H9 (cell line): Measurements from ENCODE around the gene CIDEC. TPM values are rescaled to one million over a fixed set of nuclear protein-coding genes. Genes with fewer than 3 reads are reported as not detected.

Experiments used
- DNase-seq: peaks from one replicate; pipeline ENCODE4 v3.0.0-alpha.2; 2017
- H2AFZ ChIP-seq: one replicate; pipeline ENCODE4 v1.6.1; 2013; ENCODE audit warnings: mild to moderate bottlenecking, low read length, control low read depth, moderate library complexity
- H2AK5ac ChIP-seq: 2 replicates; pipeline ENCODE4 v1.6.1; 2013; ENCODE audit warnings: low read length, control low read depth, mixed read lengths; ENCODE audit not compliant: insufficient read length
- H2BK120ac ChIP-seq: one replicate; pipeline ENCODE4 v1.6.1; 2013; ENCODE audit warnings: low read depth, mild to moderate bottlenecking, low read length, control low read depth, inconsistent platforms; ENCODE audit not compliant: poor library complexity, severe bottlenecking
- H2BK12ac ChIP-seq: 2 replicates; pipeline ENCODE4 v1.6.1; 2013; ENCODE audit warnings: low read length, control low read depth, mixed read lengths, low read depth; ENCODE audit not compliant: insufficient read length
- H2BK15ac ChIP-seq: 2 replicates; pipeline ENCODE4 v1.6.1; 2013; ENCODE audit warnings: low read depth, low read length, control low read depth
- H2BK20ac ChIP-seq: one replicate; pipeline ENCODE4 v1.6.1; 2013; ENCODE audit warnings: low read depth, mild to moderate bottlenecking, low read length, control low read depth, inconsistent platforms; ENCODE audit not compliant: poor library complexity, severe bottlenecking
- H2BK5ac ChIP-seq: 2 replicates; pipeline ENCODE4 v1.6.1; 2013; ENCODE audit warnings: low read length, control low read depth, mixed read lengths; ENCODE audit not compliant: insufficient read length
- H3K14ac ChIP-seq: 2 replicates; pipeline ENCODE4 v1.6.1; 2013; ENCODE audit warnings: low read length, control low read depth; ENCODE audit not compliant: insufficient read depth
- H3K18ac ChIP-seq: 2 replicates; pipeline ENCODE4 v1.6.1; 2013; ENCODE audit warnings: low read depth, mild to moderate bottlenecking, mixed read lengths, low read length, control low read depth; ENCODE audit not compliant: insufficient read length
- H3K23ac ChIP-seq: 2 replicates; pipeline ENCODE4 v1.6.1; 2013; ENCODE audit warnings: low read length, control low read depth, mixed read lengths, low read depth; ENCODE audit not compliant: insufficient read length
- H3K23me2 ChIP-seq: 2 replicates; pipeline ENCODE4 v1.6.1; 2013; ENCODE audit warnings: low read depth, mild to moderate bottlenecking, mixed read lengths, low read length, control low read depth; ENCODE audit not compliant: insufficient read length, poor library complexity, severe bottlenecking
- H3K27ac ChIP-seq: 2 replicates; pipeline ENCODE4 v1.5.1; 2013; ENCODE audit warnings: low read length, control low read depth, mixed read lengths, low read depth; ENCODE audit not compliant: insufficient read length
- H3K27me3 ChIP-seq: 2 replicates; pipeline ENCODE4 v1.6.1; 2013; ENCODE audit warnings: low read length, control low read depth, inconsistent platforms; ENCODE audit not compliant: insufficient read depth
- H3K4ac ChIP-seq: 2 replicates; pipeline ENCODE4 v1.6.1; 2013; ENCODE audit warnings: low read depth, mild to moderate bottlenecking, control low read depth, inconsistent platforms, low read length, moderate library complexity
- H3K4me1 ChIP-seq: 2 replicates; pipeline ENCODE4 v1.6.1; 2013; ENCODE audit warnings: low read length, control low read depth, inconsistent platforms; ENCODE audit not compliant: insufficient read depth
- H3K4me2 ChIP-seq: 2 replicates; pipeline ENCODE4 v1.6.1; 2013; ENCODE audit warnings: low read length, control low read depth, mixed read lengths; ENCODE audit not compliant: insufficient read length, insufficient read depth
- H3K56ac ChIP-seq: 2 replicates; pipeline ENCODE4 v1.6.1; 2013; ENCODE audit warnings: low read depth, mild to moderate bottlenecking, mixed read lengths, low read length, control low read depth; ENCODE audit not compliant: insufficient read length
- H3K79me1 ChIP-seq: 2 replicates; pipeline ENCODE4 v1.6.1; 2013; ENCODE audit warnings: low read depth, mild to moderate bottlenecking, moderate library complexity, low read length, control low read depth, inconsistent platforms; ENCODE audit not compliant: insufficient read depth, poor library complexity, severe bottlenecking
- H3K79me2 ChIP-seq: 2 replicates; pipeline ENCODE4 v1.6.1; 2013; ENCODE audit warnings: low read length, control low read depth, inconsistent platforms; ENCODE audit not compliant: insufficient read depth
- H3K9ac ChIP-seq: 2 replicates; pipeline ENCODE4 v1.6.1; 2013; ENCODE audit warnings: low read length, control low read depth, mixed read lengths; ENCODE audit not compliant: insufficient read length; ENCODE audit errors: extremely low read depth
- H3K9me3 ChIP-seq: one replicate; pipeline ENCODE4 v1.6.1; 2013; ENCODE audit warnings: low read depth, low read length, inconsistent platforms; ENCODE audit not compliant: control insufficient read depth
- H3T11ph ChIP-seq: one replicate; pipeline ENCODE4 v1.6.1; 2013; ENCODE audit warnings: mild to moderate bottlenecking, low read length, control low read depth, inconsistent platforms
- H4K20me1 ChIP-seq: one replicate; pipeline ENCODE4 v1.6.1; 2013; ENCODE audit not compliant: control insufficient read depth, insufficient read length, insufficient read depth
- H4K5ac ChIP-seq: 2 replicates; pipeline ENCODE4 v1.6.1; 2013; ENCODE audit warnings: low read depth, mild to moderate bottlenecking, mixed read lengths, low read length, control low read depth; ENCODE audit not compliant: insufficient read length
- H4K8ac ChIP-seq: replicated peaks from 2 replicates; pipeline ENCODE4 v1.6.1; 2013; ENCODE audit warnings: low read length, control low read depth, mixed read lengths, low read depth; ENCODE audit not compliant: insufficient read length
- H4K91ac ChIP-seq: 2 replicates; pipeline ENCODE4 v1.6.1; 2013; ENCODE audit warnings: low read depth, mild to moderate bottlenecking, moderate library complexity, mixed read lengths, low read length, control low read depth; ENCODE audit not compliant: insufficient read length
- H3K27ac Mint-ChIP-seq, 3 experiments: 2 replicates in 2 of 3; 3 replicates in 1 of 3; pipeline ENCODE4 v1.8.0; 2020 to 2021; ENCODE audit warnings: mixed read lengths in 3 of 3, mild to moderate bottlenecking in 1 of 3, moderate library complexity in 1 of 3
- H3K27me3 Mint-ChIP-seq: 2 replicates; pipeline ENCODE4 v1.8.0; 2021; ENCODE audit warnings: low read depth, mild to moderate bottlenecking, moderate library complexity, mixed read lengths
- H3K36me3 Mint-ChIP-seq, 3 experiments: 2 replicates in 2 of 3; 3 replicates in 1 of 3; pipeline ENCODE4 v1.8.0; 2020 to 2021; ENCODE audit warnings: low read depth in 3 of 3, mixed read lengths in 3 of 3; ENCODE audit not compliant: insufficient read depth in 1 of 3
- H3K4me1 Mint-ChIP-seq, 2 experiments: 2 replicates each; pipeline ENCODE4 v1.8.0; 2020; ENCODE audit warnings: mixed read lengths in 2 of 2
- H3K4me3 Mint-ChIP-seq, 2 experiments: 2 replicates in 1 of 2; 3 replicates in 1 of 2; pipeline ENCODE4 v1.8.0; 2020 to 2021; ENCODE audit warnings: mild to moderate bottlenecking in 2 of 2, mixed read lengths in 2 of 2, moderate library complexity in 1 of 2
- H3K9me3 Mint-ChIP-seq, 2 experiments: 2 replicates in 1 of 2; 3 replicates in 1 of 2; pipeline ENCODE4 v1.8.0; 2020; ENCODE audit warnings: mild to moderate bottlenecking in 2 of 2, mixed read lengths in 2 of 2, moderate library complexity in 1 of 2
- whole genome bisulfite sequencing: extraction: QIAGEN DNeasy Blood & Tissue Kit; methylation state at CpG from one replicate; pipeline ENCODE4 v1.1.7; 2013; ENCODE audit warnings: missing lambda C conversion rate, low lambda C conversion rate, mixed read lengths; ENCODE audit not compliant: insufficient read length; ENCODE audit errors: extremely low coverage; 5-methylcytosine and 5-hydroxymethylcytosine counted together
- total RNA-seq: library from RNA; stranded (reverse); gene quantifications from 2 replicates; pipeline ENCODE4 v1.2.1, GENCODE V29; 2021
- TF ChIP-seq, protein P1 (sequence below): fragments of 200-600 bp; sonication (generic); conservative IDR thresholded peaks from 3 replicates; pipeline ENCODE4 v1.8.0; 2021; ENCODE audit warnings: antibody characterized with exemption, mild to moderate bottlenecking

Gene CIDEC
- total RNA-seq, 1 experiment from 2014 or later, result not detected

DNA sequence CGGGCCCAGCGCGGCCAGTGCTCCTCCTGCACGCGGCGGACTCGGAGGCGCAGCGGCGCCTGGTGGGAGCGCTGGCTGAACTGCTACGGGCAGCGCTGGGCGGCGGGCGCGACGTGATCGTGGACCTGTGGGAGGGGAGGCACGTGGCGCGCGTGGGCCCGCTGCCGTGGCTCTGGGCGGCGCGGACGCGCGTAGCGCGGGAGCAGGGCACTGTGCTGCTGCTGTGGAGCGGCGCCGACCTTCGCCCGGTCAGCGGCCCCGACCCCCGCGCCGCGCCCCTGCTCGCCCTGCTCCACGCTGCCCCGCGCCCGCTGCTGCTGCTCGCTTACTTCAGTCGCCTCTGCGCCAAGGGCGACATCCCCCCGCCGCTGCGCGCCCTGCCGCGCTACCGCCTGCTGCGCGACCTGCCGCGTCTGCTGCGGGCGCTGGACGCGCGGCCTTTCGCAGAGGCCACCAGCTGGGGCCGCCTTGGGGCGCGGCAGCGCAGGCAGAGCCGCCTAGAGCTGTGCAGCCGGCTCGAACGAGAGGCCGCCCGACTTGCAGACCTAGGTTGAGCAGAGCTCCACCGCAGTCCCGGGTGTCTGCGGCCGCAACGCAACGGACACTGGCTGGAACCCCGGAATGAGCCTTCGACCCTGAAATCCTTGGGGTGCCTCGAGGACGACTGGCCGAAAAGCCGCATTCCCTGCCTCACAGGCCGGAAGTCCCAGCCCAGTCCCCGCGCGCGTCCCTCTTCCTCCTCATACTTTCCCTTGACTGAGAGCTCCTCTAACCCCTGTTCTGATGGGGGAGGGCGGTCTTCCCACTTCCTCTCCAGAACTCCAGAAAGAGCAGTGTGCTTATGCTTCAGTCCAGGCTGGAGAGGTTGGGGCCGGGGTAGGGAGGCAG is 35.4 kb upstream of the CIDEC start:
- H4K8ac ChIP-seq, result no peak overlapping the region
- H3K79me2 ChIP-seq, result no peaks in the 10 kb centered on the region
- no peaks in the 10 kb centered on the region for H3K9me3 ChIP-seq
- peaks cover 4% of the 10 kb centered on the region; the same call in 1 of the 2 replicates for H3K4me1 ChIP-seq
- no peaks in the 10 kb centered on the region; the same call in 1 of the 2 replicates for H3K27me3 ChIP-seq
- no peak overlapping the region for H2BK5ac ChIP-seq
- no peak overlapping the region for H4K5ac ChIP-seq
- H3K23ac ChIP-seq, result no peak overlapping the region
- peak; percentile 64 for DNase-seq
- H3K14ac ChIP-seq, result peak overlapping the region; percentile 74
- H3K18ac ChIP-seq, result no peak overlapping the region
- H2AK5ac ChIP-seq, result no peak overlapping the region
- H3K79me1 ChIP-seq, result no peaks in the 10 kb centered on the region
- H3K27me3 Mint-ChIP-seq, result peaks cover 17% of the 10 kb centered on the region
- H3K36me3 Mint-ChIP-seq, result peaks cover 0 to 5% (median 0%) of the 10 kb centered on the region in 3 experiments; a peak in 1 of 7 replicates
- no peaks in the 10 kb centered on the region for H4K20me1 ChIP-seq
- no peak overlapping the region for H2BK15ac ChIP-seq
- no peak overlapping the region for H2BK20ac ChIP-seq
- peak overlapping the region; percentile 49 for H2AFZ ChIP-seq
- H4K91ac ChIP-seq, result no peak overlapping the region
- no peaks in the 10 kb centered on the region; a peak in 2 of 5 replicates for H3K9me3 Mint-ChIP-seq
- peak overlapping the region; percentile 70 to 80 for H3K4me3 Mint-ChIP-seq
- H3K56ac ChIP-seq, result no peak overlapping the region
- peak overlapping the region in 1 of 3 experiments; percentile 75; a peak in 1 of 7 replicates for H3K27ac Mint-ChIP-seq
- H3K23me2 ChIP-seq, result peaks cover 15% of the 10 kb centered on the region
- no peak overlapping the region for H3T11ph ChIP-seq
- no peak overlapping the region for H3K27ac ChIP-seq
- peak overlapping the region; percentile 76 for H3K4me2 ChIP-seq
- H2BK12ac ChIP-seq, result no peak overlapping the region
- no CpG with 5 or more reads among the region's 99 CpGs for WGBS
- TF ChIP-seq, protein P1, sequence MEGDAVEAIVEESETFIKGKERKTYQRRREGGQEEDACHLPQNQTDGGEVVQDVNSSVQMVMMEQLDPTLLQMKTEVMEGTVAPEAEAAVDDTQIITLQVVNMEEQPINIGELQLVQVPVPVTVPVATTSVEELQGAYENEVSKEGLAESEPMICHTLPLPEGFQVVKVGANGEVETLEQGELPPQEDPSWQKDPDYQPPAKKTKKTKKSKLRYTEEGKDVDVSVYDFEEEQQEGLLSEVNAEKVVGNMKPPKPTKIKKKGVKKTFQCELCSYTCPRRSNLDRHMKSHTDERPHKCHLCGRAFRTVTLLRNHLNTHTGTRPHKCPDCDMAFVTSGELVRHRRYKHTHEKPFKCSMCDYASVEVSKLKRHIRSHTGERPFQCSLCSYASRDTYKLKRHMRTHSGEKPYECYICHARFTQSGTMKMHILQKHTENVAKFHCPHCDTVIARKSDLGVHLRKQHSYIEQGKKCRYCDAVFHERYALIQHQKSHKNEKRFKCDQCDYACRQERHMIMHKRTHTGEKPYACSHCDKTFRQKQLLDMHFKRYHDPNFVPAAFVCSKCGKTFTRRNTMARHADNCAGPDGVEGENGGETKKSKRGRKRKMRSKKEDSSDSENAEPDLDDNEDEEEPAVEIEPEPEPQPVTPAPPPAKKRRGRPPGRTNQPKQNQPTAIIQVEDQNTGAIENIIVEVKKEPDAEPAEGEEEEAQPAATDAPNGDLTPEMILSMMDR, result peak; percentile 31; the same call in 2 of the 3 replicates
- peak overlapping the region; percentile 17 for H3K9ac ChIP-seq
- H3K4ac ChIP-seq, result no peak overlapping the region
- no peak overlapping the region for H2BK120ac ChIP-seq
- H3K4me1 Mint-ChIP-seq, result peaks cover 15 to 27% of the 10 kb centered on the region in 2 experiments
